Activated CD4-positive, alpha-beta T cell treated with anti-CD3 and anti-CD28 coated beads, Interleukin-2, amount 50 U/mL, for 16 hours (primary cell): Measurements from ENCODE around the gene ABCD1.
"Not testable (repeated sequence)": the region's sequence is repeated elsewhere in the genome, so short reads cannot be mapped to it uniquely, and the experiment has no call there.

Experiments used
- DNase-seq: peaks from one replicate; pipeline ENCODE4 v3.0.0-alpha.2; 2020

ABCD1 gene

GRCh38 chrX:153736071-153736820 lies 11.6 kb downstream of the ABCD1 start:
- DNase-seq = no peak

- DNase-seq = no peak
Measured at GRCh38 chrX:153736871-153737441, 12.3 kb downstream of the ABCD1 start.

GRCh38 chrX:153738056-153738605 lies 13.5 kb downstream of the ABCD1 start:
- no peak for DNase-seq

GRCh38 chrX:153739754-153740486 lies 15.3 kb downstream of the ABCD1 start:
- DNase-seq = no peak

DNA sequence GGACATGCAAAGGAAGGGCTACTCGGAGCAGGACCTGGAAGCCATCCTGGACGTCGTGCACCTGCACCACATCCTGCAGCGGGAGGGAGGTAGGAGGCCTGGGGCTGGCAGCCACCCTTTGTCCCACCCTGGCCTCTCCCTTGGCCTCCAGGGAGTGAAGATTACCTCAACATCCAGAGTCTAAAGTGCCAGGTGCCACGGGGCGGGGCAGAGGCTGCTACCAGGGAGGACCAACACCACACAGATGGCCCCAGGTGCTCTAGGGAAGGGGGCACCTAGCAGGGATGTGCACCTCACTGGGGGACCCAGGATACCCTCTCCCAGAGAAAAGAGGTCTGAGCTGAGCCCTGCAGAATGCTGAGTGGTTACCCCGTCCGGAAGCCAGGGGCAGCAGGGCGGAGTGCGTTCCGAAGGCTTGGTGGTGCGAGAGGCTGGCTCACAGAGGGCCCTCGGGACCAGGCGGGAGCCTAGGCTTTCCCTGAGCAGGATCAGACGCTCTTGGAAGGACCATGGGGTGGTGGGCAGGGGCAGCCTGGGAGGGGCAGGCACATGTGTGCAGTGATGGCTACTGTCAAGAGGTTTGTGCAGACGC lies 16.1 kb downstream of the ABCD1 start:
- DNase-seq = no peak

GRCh38 chrX:153741446-153741845 lies 16.8 kb downstream of the ABCD1 start:
- DNase-seq = no peak

DNA sequence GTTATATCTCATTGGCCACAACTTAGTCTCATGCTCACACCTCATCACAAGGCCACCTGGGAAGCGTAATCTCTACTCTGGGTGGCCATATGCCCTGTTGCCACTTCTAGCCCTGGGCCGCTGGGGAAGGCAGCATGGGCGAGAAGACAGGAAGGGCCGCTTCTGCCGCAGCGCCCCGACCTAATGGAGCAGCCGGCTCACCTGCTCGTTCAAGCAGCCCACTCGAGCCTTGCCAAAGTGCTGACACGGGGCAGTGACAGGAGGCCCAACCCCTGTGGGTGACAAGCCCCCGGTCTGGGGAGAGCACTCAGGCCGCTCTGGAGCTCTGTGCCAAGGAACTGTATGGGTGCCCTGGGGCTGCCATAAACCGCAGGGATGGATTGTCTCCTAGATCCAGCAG lies 17.5 kb downstream of the ABCD1 start:
- not testable (repeated sequence) for DNase-seq

DNA sequence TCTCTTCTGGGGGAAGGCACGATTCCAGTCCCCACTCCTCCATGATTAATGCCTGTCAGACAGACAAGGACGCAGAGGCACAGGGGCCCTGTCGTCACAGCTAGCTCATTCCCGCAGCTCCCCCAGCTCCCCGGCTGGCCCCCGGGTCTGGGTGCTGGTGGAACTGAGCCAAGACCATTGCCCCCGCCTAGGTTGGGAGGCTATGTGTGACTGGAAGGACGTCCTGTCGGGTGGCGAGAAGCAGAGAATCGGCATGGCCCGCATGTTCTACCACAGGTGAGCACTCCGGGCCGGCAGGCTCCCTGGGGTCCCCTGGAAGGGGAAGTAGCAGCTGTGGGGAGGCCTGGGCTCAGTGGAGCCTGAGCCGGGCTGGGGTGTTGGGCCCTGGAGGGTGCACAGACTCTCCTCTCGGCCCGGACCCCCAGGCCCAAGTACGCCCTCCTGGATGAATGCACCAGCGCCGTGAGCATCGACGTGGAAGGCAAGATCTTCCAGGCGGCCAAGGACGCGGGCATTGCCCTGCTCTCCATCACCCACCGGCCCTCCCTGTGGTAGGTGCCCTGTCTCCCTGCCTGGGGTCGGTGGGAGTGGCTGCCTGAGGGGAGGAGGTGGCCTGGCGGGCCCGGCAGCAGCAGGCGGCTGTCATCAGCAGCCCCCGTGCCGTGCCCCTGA lies 18.3 kb downstream of the ABCD1 start:
- not testable (repeated sequence) for DNase-seq

- DNase-seq = not testable (repeated sequence)
Measured at GRCh38 chrX:153743468-153744209, 19.0 kb downstream of the ABCD1 start.

- DNase-seq = no peak
Measured at GRCh38 chrX:153744210-153745066, 19.8 kb downstream of the ABCD1 start.

GRCh38 chrX:153745067-153745433 lies 20.4 kb downstream of the ABCD1 start:
- not testable (repeated sequence) for DNase-seq

GRCh38 chrX:153746359-153746758 lies 21.7 kb downstream of the ABCD1 start:
- DNase-seq = no peak

DNA sequence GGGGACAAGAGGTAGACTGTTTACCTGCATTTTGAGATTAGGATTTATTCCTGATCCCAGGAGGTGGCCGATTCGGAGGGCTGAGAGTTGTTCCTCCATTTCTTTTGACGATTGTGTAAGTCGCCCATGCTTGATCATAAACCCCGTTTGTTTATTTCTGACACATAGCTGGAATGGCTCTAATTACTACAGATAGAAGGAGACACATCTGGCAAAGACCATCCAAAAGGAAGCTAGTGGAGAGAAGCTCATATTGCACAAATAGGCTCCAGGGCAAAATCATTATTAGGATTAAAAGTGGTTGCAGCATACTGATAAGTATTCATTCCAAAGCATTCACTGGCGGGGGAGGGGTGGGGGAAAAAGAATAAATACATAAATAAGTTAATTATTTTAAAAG lies 22.3 kb downstream of the ABCD1 start:
- not testable (repeated sequence) for DNase-seq

DNA sequence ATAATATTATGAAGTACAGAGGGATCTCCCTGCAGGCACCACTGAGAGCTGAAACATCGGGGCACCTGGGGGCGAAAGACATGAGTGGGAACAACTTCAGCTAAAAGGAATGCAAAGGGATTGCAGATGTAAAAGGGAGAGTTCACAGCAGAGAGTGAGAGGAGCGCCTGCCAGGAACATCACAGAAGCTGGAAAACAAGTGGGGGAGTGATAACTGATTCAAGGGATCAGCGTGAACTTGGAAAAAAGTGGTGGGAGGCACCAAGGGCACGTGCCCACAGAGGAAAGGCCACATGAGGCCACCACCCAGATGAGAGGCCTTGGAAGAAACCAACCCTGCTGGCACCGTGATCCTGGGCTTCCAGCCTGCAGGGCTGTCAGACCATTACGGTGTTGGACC lies 24.4 kb downstream of the ABCD1 start:
- DNase-seq = not testable (repeated sequence)

- DNase-seq = no peak
Measured at GRCh38 chrX:153750127-153750774, 25.6 kb downstream of the ABCD1 start.

DNA sequence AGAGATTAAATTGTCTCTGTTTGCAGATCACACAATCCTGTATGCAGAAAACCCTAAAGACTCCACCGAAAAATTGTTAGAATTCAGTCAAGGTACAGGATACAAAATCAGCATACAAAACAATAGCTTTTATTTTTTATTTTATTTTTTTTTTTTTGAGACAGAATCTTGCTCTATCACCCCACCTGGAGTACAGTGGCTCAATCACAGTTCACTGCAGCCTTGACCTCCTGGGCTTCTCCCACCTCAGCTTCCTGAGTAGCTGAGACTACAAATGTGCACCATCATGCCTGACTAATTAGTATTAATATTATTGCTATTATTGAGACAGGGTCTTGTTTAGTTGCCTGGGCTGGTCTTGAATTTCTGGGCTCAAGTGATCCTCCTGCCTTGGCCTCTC lies 30.5 kb downstream of the ABCD1 start:
- DNase-seq = no peak

GRCh38 chrX:153761863-153762262 lies 37.2 kb downstream of the ABCD1 start:
- DNase-seq = no peak

DNA sequence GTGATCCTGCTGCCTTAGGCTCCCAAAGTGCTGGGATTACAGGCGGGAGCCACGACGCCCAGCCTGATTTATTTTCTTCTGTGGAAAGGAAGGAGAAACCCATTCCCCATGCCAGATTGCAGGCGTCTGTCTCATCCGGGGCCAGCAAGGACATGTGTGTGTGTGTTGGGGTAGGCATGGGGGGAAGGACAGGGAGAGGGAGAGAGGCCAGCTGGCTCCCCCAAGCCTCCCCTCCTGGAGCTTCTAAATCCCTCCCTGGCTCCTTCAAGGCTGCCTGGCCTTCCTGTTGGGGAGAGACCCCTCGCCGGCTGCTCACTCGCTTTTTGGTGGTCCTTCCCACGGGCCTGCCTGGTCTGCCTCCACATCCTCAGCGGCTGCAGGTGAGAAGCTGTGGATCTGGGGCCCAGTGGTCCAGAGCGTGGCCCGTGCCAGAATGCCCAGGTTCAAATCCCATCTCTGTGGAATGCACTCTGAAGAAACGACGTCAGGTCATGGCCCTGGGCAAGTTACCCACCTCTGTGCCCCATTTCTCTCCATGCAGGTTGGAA lies 38.0 kb downstream of the ABCD1 start:
- DNase-seq = no peak

- no peak for DNase-seq
Measured at GRCh38 chrX:153763298-153763932, 38.8 kb downstream of the ABCD1 start.
